Panc1 (cell line): ENCODE measurements around the gene TLR6. TPM values are rescaled to one million over a fixed set of nuclear protein-coding genes. Genes with fewer than 3 reads are reported as not detected.

Experiments
- ATAC-seq: fragments of 200-7000 bp; cut with Tn5 transposase; 2 replicates; pipeline ENCODE4 v1.9.1; 2020; ENCODE audit warnings: mild to moderate bottlenecking, moderate library complexity
- BruUV-seq: library from RNA; stranded (reverse); fragments of 400-500 nt; replicated peaks from 2 replicates; lab custom pipeline; 2021; lab: Mats Ljungman, UMichigan
- CTCF ChIA-PET: fragments of 300-600 bp; sonication (Branson Sonifier 250); formaldehyde crosslinking; loops from one replicate; lab custom pipeline; 2022; ENCODE audit warnings: antibody characterized with exemption; lab: Charles Lee
- POLR2A ChIA-PET: fragments of 300-600 bp; sonication (Branson Sonifier 250); formaldehyde crosslinking; loops from one replicate; lab custom pipeline; 2022; ENCODE audit warnings: antibody characterized with exemption; lab: Charles Lee
- DNase-seq: peaks from one replicate; pipeline ENCODE4 v3.0.0-alpha.2; 2010; ENCODE audit warnings: low read depth, low spot score
- H3K27ac ChIP-seq: 2 replicates; pipeline ENCODE4 v1.5.1; 2011; ENCODE audit warnings: mild to moderate bottlenecking, low read length, inconsistent platforms
- H3K27me3 ChIP-seq: fragments of 200-500 bp; sonication (Bioruptor generic); 2 replicates; pipeline ENCODE4 v1.6.0; 2014; ENCODE audit warnings: low read length, inconsistent platforms; ENCODE audit not compliant: control insufficient read depth, insufficient read depth
- H3K36me3 ChIP-seq: fragments of 200-500 bp; sonication (Bioruptor generic); 2 replicates; pipeline ENCODE4 v1.5.1; 2014; ENCODE audit warnings: inconsistent platforms, mild to moderate bottlenecking, low read length, moderate library complexity; ENCODE audit not compliant: control insufficient read depth, insufficient read depth
- H3K4me1 ChIP-seq: 2 replicates; pipeline ENCODE4 v1.5.1; 2011; ENCODE audit warnings: inconsistent platforms, mild to moderate bottlenecking, low read length, moderate library complexity; ENCODE audit not compliant: control insufficient read depth, insufficient read depth
- H3K4me3 ChIP-seq, 2 experiments: 2 replicates each; pipeline ENCODE4 v1.5.1; 2011 to 2012; ENCODE audit warnings: low read depth in 2 of 2, low read length in 2 of 2, mild to moderate bottlenecking in 2 of 2, inconsistent platforms in 1 of 2, moderate library complexity in 1 of 2
- H3K9me3 ChIP-seq: fragments of 200-500 bp; sonication (Bioruptor generic); 2 replicates; pipeline ENCODE4 v1.5.1; 2014; ENCODE audit warnings: low read depth, mild to moderate bottlenecking, inconsistent platforms, low read length, moderate library complexity; ENCODE audit not compliant: control insufficient read depth, insufficient read depth
- POLR2AphosphoS5 ChIP-seq: IDR thresholded peaks from 2 replicates; pipeline ENCODE4 v1.6.1; 2012; ENCODE audit warnings: mild to moderate bottlenecking, low read depth, low read length, moderate library complexity
- SIN3A ChIP-seq: IDR thresholded peaks from 2 replicates; pipeline ENCODE4 v1.6.1; 2012; ENCODE audit warnings: low read depth, mild to moderate bottlenecking, low read length, moderate library complexity, borderline replicate concordance; ENCODE audit not compliant: insufficient read depth
- TCF7L2 ChIP-seq: IDR thresholded peaks from 2 replicates; pipeline ENCODE4 v1.6.1; 2011; ENCODE audit warnings: mild to moderate bottlenecking, low read depth, low read length, inconsistent platforms
- in situ Hi-C: cut with HindIII; loops from 2 replicates; pipeline ENCODE4 v1.10.0; 2016; ENCODE audit warnings: low sequenced_read_pairs, low pct_unique_long_range_greater_than_20kb
- intact Hi-C: fragments of 100-400 bp; cut with micrococcal nuclease; formaldehyde crosslinking; loops from one replicate; pipeline ENCODE4 v1.10.0; 2022; ENCODE audit not compliant: unreplicated experiment
- total RNA-seq: library from RNA; stranded (reverse); gene quantifications from one replicate; pipeline ENCODE4 v1.2.1, GENCODE V29; 2021; ENCODE audit not compliant: unreplicated experiment
- TF ChIP-seq, protein P1 (sequence below), 2 experiments: IDR thresholded peaks; 2 replicates each; pipeline ENCODE4 v1.6.1; 2011 to 2012; ENCODE audit warnings: low read depth in 2 of 2, control low read depth in 1 of 2, low read length in 1 of 2, mild to moderate bottlenecking in 1 of 2, moderate library complexity in 1 of 2; ENCODE audit not compliant: insufficient read depth in 1 of 2
- TF ChIP-seq, protein P2 (sequence below): fragments of 450-650 bp; IDR thresholded peaks from 2 replicates; pipeline ENCODE4 v1.5.1; 2017; ENCODE audit warnings: mild to moderate bottlenecking

Gene TLR6
- total RNA-seq, 1 experiment from 2014 or later: 1.1 TPM

DNA sequence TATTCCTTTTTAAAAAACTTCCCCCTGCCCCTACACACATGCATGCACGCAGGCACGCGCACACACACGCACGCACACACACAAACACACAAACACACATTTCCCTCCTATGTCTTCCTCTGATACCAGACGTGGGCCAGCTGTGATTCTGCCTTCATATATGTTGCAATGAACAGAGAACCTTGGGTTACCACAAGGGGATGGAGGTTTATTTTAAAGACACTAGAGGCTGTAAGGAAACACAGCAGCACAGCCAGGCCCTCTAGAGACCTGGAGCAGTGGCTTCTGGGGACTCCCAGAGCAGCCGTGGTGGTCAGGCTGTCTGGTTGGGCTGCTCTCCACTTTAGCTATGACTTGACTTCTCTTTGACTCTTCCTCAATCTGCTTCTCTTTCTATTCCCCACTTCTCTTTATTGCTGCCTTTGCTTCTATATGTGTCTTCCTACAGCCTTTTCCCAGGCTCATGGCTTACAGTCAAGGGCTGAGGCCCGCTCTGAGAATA lies 70.7 kb downstream of the TLR6 start:
- intact Hi-C loops (no loop called here), in situ Hi-C loops (no loop called here)
- no peak for DNase-seq
- H3K36me3 ChIP-seq: no peaks in the 10 kb centered on the region
- no peaks in the 10 kb centered on the region for H3K9me3 ChIP-seq
- H3K4me1 ChIP-seq: no peaks in the 10 kb centered on the region
- no peak for ATAC-seq
- ChIA-PET CTCF (no interaction called here), POLR2A (no interaction called here)
- H3K27ac ChIP-seq: no peak overlapping the region
- BruUV-seq: no TSS peak
- H3K27me3 ChIP-seq: no peaks in the 10 kb centered on the region
- no peak overlapping the region for H3K4me3 ChIP-seq
- TF ChIP-seq SIN3A: no peak
- TF ChIP-seq TCF7L2: no peak
- no peak for TF ChIP-seq POLR2AphosphoS5
- TF ChIP-seq, protein P1, sequence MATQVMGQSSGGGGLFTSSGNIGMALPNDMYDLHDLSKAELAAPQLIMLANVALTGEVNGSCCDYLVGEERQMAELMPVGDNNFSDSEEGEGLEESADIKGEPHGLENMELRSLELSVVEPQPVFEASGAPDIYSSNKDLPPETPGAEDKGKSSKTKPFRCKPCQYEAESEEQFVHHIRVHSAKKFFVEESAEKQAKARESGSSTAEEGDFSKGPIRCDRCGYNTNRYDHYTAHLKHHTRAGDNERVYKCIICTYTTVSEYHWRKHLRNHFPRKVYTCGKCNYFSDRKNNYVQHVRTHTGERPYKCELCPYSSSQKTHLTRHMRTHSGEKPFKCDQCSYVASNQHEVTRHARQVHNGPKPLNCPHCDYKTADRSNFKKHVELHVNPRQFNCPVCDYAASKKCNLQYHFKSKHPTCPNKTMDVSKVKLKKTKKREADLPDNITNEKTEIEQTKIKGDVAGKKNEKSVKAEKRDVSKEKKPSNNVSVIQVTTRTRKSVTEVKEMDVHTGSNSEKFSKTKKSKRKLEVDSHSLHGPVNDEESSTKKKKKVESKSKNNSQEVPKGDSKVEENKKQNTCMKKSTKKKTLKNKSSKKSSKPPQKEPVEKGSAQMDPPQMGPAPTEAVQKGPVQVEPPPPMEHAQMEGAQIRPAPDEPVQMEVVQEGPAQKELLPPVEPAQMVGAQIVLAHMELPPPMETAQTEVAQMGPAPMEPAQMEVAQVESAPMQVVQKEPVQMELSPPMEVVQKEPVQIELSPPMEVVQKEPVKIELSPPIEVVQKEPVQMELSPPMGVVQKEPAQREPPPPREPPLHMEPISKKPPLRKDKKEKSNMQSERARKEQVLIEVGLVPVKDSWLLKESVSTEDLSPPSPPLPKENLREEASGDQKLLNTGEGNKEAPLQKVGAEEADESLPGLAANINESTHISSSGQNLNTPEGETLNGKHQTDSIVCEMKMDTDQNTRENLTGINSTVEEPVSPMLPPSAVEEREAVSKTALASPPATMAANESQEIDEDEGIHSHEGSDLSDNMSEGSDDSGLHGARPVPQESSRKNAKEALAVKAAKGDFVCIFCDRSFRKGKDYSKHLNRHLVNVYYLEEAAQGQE (IDR thresholded peaks at IDR 0.05; ENCODE audit: insufficient read depth in 1 of 2, low read depth in 2 of 2, low read length in 1 of 2): no peak
- TF ChIP-seq, protein P2, sequence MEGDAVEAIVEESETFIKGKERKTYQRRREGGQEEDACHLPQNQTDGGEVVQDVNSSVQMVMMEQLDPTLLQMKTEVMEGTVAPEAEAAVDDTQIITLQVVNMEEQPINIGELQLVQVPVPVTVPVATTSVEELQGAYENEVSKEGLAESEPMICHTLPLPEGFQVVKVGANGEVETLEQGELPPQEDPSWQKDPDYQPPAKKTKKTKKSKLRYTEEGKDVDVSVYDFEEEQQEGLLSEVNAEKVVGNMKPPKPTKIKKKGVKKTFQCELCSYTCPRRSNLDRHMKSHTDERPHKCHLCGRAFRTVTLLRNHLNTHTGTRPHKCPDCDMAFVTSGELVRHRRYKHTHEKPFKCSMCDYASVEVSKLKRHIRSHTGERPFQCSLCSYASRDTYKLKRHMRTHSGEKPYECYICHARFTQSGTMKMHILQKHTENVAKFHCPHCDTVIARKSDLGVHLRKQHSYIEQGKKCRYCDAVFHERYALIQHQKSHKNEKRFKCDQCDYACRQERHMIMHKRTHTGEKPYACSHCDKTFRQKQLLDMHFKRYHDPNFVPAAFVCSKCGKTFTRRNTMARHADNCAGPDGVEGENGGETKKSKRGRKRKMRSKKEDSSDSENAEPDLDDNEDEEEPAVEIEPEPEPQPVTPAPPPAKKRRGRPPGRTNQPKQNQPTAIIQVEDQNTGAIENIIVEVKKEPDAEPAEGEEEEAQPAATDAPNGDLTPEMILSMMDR: no peak

DNA sequence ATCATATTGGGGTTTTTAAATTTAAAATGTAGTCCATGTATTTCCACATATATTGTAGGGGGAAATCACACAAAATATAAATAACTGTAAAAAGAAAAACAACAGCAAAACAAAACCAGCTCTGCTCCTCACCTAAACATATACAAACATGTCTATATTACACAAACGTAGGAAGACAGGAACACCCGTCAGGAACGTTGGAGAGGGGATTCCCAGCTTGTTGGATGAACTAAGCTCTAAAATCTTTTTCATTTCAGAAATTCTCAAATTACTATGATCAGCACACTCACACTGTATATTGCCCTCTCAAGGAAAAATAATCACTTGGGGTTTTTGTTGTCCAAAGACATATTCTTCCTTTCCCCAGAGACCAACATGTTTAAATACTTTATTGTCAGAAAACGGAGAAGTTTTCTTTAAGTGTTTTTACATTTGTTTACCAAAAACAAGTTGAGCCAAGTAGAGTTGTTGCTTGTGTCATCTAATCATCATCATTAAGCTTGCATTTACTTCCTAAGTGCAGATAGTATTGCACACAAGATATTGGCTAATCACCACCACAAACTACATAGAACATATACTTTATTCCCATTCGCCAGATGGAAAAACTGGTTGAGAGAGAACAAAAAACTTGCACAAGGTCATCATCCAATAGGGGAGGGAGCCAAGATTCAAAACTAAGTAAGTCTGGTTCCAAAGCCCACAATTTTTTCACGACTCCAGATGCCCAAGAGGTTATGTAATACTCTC lies 71.4 kb downstream of the TLR6 start:
- ChIA-PET POLR2A (interaction anchor here (0.6 kb wide), 1 partner anchor 49 kb away, joined by 3 read pairs; no protein-coding TSS in a partner anchor), CTCF (no interaction called here)
- intact Hi-C loops: no loop called here
- H3K36me3 ChIP-seq: no peaks in the 10 kb centered on the region
- no TSS peak for BruUV-seq
- no peak overlapping the region for H3K4me3 ChIP-seq
- no peaks in the 10 kb centered on the region for H3K9me3 ChIP-seq
- TF ChIP-seq, protein P2: no peak
- no peak for TF ChIP-seq POLR2AphosphoS5
- TF ChIP-seq, protein P1 (IDR thresholded peaks at IDR 0.05; ENCODE audit: insufficient read depth in 1 of 2, low read depth in 2 of 2, low read length in 1 of 2): no peak
- TF ChIP-seq SIN3A: no peak
- no peak for TF ChIP-seq TCF7L2
- H3K27ac ChIP-seq: no peak overlapping the region
- H3K4me1 ChIP-seq: no peaks in the 10 kb centered on the region
- in situ Hi-C loops: no loop called here
- ATAC-seq (no peak), DNase-seq (no peak)
- no peaks in the 10 kb centered on the region for H3K27me3 ChIP-seq
